WTC11 (cell line): Measurements from ENCODE around the gene PAMR1. TPM values are rescaled to one million over a fixed set of nuclear protein-coding genes. Genes with fewer than 3 reads are reported as not detected.

Experiments used
- ATAC-seq: fragments of 200-7000 bp; cut with Tn5 transposase; 2 replicates; pipeline ENCODE4 v1.10.0; 2021; ENCODE audit warnings: mild to moderate bottlenecking, moderate library complexity
- CTCF ChIA-PET: fragments of 300-600 bp; sonication (Branson Sonifier 250); formaldehyde crosslinking; loops from one replicate; lab custom pipeline; 2021; ENCODE audit warnings: antibody characterized with exemption; lab: Charles Lee
- POLR2A ChIA-PET: fragments of 350-600 bp; sonication (Branson Sonifier 250); formaldehyde crosslinking; loops from one replicate; lab custom pipeline; 2021; ENCODE audit warnings: antibody characterized with exemption; lab: Charles Lee
- DNase-seq: peaks from one replicate; pipeline ENCODE4 v3.0.0; 2021; ENCODE audit warnings: low spot score
- H3K27ac Mint-ChIP-seq: 2 replicates; pipeline ENCODE4 v1.8.0; 2021; ENCODE audit warnings: mixed read lengths
- H3K27me3 Mint-ChIP-seq: 2 replicates; pipeline ENCODE4 v1.8.0; 2021; ENCODE audit warnings: low read depth, mild to moderate bottlenecking, moderate library complexity, mixed read lengths
- H3K36me3 Mint-ChIP-seq: 2 replicates; pipeline ENCODE4 v1.8.0; 2021; ENCODE audit warnings: mixed read lengths
- H3K4me1 Mint-ChIP-seq: 2 replicates; pipeline ENCODE4 v1.8.0; 2022; ENCODE audit warnings: mixed read lengths
- H3K4me3 Mint-ChIP-seq: 2 replicates; pipeline ENCODE4 v1.8.0; 2021; ENCODE audit warnings: mild to moderate bottlenecking, moderate library complexity, mixed read lengths
- H3K9me3 Mint-ChIP-seq: 2 replicates; pipeline ENCODE4 v1.8.0; 2021; ENCODE audit warnings: mixed read lengths
- CBFB ChIP-seq: sonication (generic); formaldehyde crosslinking; IDR thresholded peaks from 2 replicates; pipeline ENCODE4 v1.8.1; 2022; ENCODE audit warnings: mild to moderate bottlenecking, low read depth, missing genetic modification reagents
- MYBL2 ChIP-seq: sonication (generic); formaldehyde crosslinking; IDR thresholded peaks from 2 replicates; pipeline ENCODE4 v1.8.1; 2023; ENCODE audit warnings: mild to moderate bottlenecking, moderate library complexity, missing genetic modification reagents
- NFYB ChIP-seq: sonication (generic); formaldehyde crosslinking; conservative IDR thresholded peaks from 2 replicates; pipeline ENCODE4 v1.8.0; 2022; ENCODE audit warnings: low read depth, missing genetic modification reagents
- NR2C2 ChIP-seq: sonication (generic); formaldehyde crosslinking; IDR thresholded peaks from 2 replicates; pipeline ENCODE4 v1.8.0; 2022; ENCODE audit warnings: mild to moderate bottlenecking, missing genetic modification reagents
- PRRX2 ChIP-seq: fragments of 250-450 bp; sonication (Bioruptor Pico); IDR thresholded peaks from 2 replicates; pipeline ENCODE4 v1.8.0; 2021; ENCODE audit warnings: mild to moderate bottlenecking
- SP1 ChIP-seq: sonication (generic); formaldehyde crosslinking; conservative IDR thresholded peaks from 2 replicates; pipeline ENCODE4 v1.8.1; 2022; ENCODE audit warnings: missing genetic modification reagents
- TEAD1 ChIP-seq: sonication (generic); formaldehyde crosslinking; IDR thresholded peaks from 2 replicates; pipeline ENCODE4 v1.8.0; 2022; ENCODE audit warnings: mild to moderate bottlenecking, missing genetic modification reagents
- ZBTB21 ChIP-seq: sonication (generic); formaldehyde crosslinking; IDR thresholded peaks from 2 replicates; pipeline ENCODE4 v1.8.1; 2023; ENCODE audit warnings: mild to moderate bottlenecking, missing genetic modification reagents, borderline replicate concordance
- ZNF138 ChIP-seq: sonication (generic); formaldehyde crosslinking; conservative IDR thresholded peaks from 2 replicates; pipeline ENCODE4 v1.8.1; 2022; ENCODE audit warnings: mild to moderate bottlenecking, moderate library complexity, missing genetic modification reagents
- ZNF219 ChIP-seq: sonication (generic); formaldehyde crosslinking; IDR thresholded peaks from 2 replicates; pipeline ENCODE4 v1.8.0; 2023; ENCODE audit warnings: missing genetic modification reagents, mild to moderate bottlenecking, borderline replicate concordance
- ZNF232 ChIP-seq: sonication (generic); formaldehyde crosslinking; IDR thresholded peaks from 2 replicates; pipeline ENCODE4 v1.8.0; 2022; ENCODE audit warnings: mild to moderate bottlenecking, missing genetic modification reagents
- ZNF263 ChIP-seq: sonication (generic); formaldehyde crosslinking; IDR thresholded peaks from 2 replicates; pipeline ENCODE4 v1.8.1; 2022; ENCODE audit warnings: low read depth, mild to moderate bottlenecking, moderate library complexity, missing genetic modification reagents
- ZNF423 ChIP-seq: fragments of 250-450 bp; sonication (Bioruptor Pico); IDR thresholded peaks from 2 replicates; pipeline ENCODE4 v2.1.2; 2022; ENCODE audit warnings: mild to moderate bottlenecking, moderate library complexity
- total RNA-seq: library from RNA; stranded (reverse); gene quantifications from 3 replicates; pipeline ENCODE4 v1.2.3, GENCODE V29; 2021
- TF ChIP-seq, protein P1 (sequence below): sonication (generic); formaldehyde crosslinking; IDR thresholded peaks from 2 replicates; pipeline ENCODE4 v1.8.0; 2022; ENCODE audit warnings: mild to moderate bottlenecking, missing genetic modification reagents
- TF ChIP-seq, protein P2 (sequence below): sonication (generic); formaldehyde crosslinking; IDR thresholded peaks from 2 replicates; pipeline ENCODE4 v1.8.1; 2023; ENCODE audit warnings: mild to moderate bottlenecking, missing genetic modification reagents
- TF ChIP-seq, protein P3 (sequence below): sonication (generic); formaldehyde crosslinking; IDR thresholded peaks from 2 replicates; pipeline ENCODE4 v1.8.0; 2023; ENCODE audit warnings: missing genetic modification reagents
- TF ChIP-seq, protein P4 (sequence below): fragments of 250-450 bp; sonication (Bioruptor Pico); IDR thresholded peaks from 2 replicates; pipeline ENCODE4 v1.9.0; 2021; ENCODE audit warnings: mild to moderate bottlenecking
- TF ChIP-seq, protein P5 (sequence below): sonication (generic); formaldehyde crosslinking; IDR thresholded peaks from 2 replicates; pipeline ENCODE4 v1.8.0; 2023; ENCODE audit warnings: missing genetic modification reagents, mild to moderate bottlenecking, borderline replicate concordance

The PAMR1 gene
- total RNA-seq, 1 experiment from 2014 or later: 3.2 TPM

DNA sequence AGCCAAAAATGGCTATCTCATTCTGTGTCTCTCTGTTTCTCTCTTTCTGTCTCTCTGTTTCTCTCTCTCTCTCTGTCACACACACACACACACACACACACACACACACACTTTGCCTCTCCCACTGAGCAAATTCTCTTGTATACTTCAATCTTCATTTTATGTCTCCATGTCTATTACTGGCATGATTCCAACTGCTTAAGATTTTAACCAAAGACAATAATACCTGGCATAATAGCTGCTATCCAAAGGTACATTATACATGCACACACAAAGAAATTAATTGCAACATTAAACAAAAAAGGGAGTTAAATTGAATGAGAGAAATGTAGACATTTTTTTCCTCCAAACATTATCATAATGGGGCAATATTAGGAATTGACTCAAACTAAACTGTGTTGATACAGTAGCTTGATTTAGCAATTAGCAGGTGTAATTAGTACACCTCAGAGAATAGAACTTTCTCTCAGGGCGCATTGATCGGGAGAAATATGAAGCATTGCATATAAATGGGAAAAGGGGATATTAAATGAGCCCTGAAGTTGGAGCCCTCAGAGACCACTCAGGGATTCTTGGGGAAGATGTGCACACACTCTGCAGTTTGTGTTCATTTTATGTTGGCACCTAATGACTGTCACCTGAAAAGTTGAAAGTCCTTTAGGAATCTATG, 88.7 kb downstream of the PAMR1 start:
- Mint-ChIP-seq H3K27me3 (peaks cover 28% of the 10 kb centered on the region), H3K27ac (no peak overlapping the region), H3K4me3 (no peak overlapping the region), H3K9me3 (no peaks in the 10 kb centered on the region), H3K36me3 (no peaks in the 10 kb centered on the region), H3K4me1 (no peaks in the 10 kb centered on the region)
- TF ChIP-seq TEAD1 (CRISPR knock-in tag) (no peak), ZNF423 (CRISPR knock-in tag) (no peak)
- ChIA-PET POLR2A (interaction anchor here (0.6 kb wide), 1 partner anchor 315 kb away, joined by 3 read pairs; no protein-coding TSS in a partner anchor), CTCF (no interaction called here)
- no peak for DNase-seq
- no peak for ATAC-seq

DNA sequence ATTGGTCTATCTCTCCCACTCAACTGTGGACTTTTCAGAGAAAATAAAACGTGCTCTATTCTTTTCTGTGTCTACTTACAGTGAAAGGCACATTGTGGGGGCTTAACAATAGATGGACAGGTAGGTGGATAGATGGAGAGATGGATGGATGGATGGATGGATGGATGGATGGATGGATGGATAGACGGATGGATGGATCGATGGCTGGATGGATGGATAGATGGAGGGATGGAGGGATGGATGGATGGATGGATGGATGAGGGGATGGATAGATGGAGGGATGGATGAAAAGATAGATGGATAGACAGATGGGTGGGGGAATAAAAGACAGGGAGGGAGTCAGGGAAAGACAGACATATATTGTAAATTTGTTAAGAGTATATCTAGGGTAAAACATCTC, 91.8 kb downstream of the PAMR1 start:
- Mint-ChIP-seq H3K9me3 (no peaks in the 10 kb centered on the region), H3K4me1 (no peaks in the 10 kb centered on the region), H3K36me3 (no peaks in the 10 kb centered on the region), H3K4me3 (no peak overlapping the region), H3K27ac (no peak overlapping the region), H3K27me3 (peaks cover 11% of the 10 kb centered on the region)
- DNase-seq (no peak), ATAC-seq (no peak)
- POLR2A ChIA-PET: no interaction called here
- CTCF ChIA-PET: no interaction called here
- no peak for TF ChIP-seq NFYB (CRISPR knock-in tag)

DNA sequence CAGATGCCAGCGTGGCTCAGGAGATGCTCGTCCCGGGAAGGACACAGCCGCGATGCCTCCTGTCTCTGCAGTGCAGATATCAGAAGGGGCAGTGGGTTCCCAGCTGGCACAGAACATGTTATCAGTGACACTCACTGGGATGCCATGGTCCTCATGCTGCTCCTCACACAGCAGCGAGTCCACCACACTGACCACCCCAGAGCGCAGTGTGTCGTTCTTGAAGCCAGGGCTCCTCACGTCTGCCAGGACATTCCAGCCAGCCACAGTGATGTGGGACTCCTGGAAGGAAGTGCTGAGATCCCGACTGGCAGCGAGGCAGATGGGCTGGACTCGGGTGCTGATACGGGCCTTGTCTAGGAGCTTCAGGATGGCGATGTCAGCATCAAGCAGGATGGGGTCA, 93.0 kb downstream of the PAMR1 start:
- Mint-ChIP-seq H3K4me3 (no peak overlapping the region), H3K9me3 (no peaks in the 10 kb centered on the region), H3K27ac (no peak overlapping the region), H3K4me1 (no peaks in the 10 kb centered on the region), H3K36me3 (no peaks in the 10 kb centered on the region), H3K27me3 (peaks cover 16% of the 10 kb centered on the region)
- no peak for TF ChIP-seq CBFB (CRISPR knock-in tag)
- no peak for TF ChIP-seq ZBTB21 (CRISPR knock-in tag)
- no peak for TF ChIP-seq PRRX2 (CRISPR knock-in tag)
- TF ChIP-seq ZNF138 (CRISPR knock-in tag): no peak
- TF ChIP-seq, protein P1, sequence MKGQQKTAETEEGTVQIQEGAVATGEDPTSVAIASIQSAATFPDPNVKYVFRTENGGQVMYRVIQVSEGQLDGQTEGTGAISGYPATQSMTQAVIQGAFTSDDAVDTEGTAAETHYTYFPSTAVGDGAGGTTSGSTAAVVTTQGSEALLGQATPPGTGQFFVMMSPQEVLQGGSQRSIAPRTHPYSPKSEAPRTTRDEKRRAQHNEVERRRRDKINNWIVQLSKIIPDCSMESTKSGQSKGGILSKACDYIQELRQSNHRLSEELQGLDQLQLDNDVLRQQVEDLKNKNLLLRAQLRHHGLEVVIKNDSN (CRISPR knock-in tag): no peak
- TF ChIP-seq, protein P2, sequence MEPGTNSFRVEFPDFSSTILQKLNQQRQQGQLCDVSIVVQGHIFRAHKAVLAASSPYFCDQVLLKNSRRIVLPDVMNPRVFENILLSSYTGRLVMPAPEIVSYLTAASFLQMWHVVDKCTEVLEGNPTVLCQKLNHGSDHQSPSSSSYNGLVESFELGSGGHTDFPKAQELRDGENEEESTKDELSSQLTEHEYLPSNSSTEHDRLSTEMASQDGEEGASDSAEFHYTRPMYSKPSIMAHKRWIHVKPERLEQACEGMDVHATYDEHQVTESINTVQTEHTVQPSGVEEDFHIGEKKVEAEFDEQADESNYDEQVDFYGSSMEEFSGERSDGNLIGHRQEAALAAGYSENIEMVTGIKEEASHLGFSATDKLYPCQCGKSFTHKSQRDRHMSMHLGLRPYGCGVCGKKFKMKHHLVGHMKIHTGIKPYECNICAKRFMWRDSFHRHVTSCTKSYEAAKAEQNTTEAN: no peak
- no peak for TF ChIP-seq ZNF263 (CRISPR knock-in tag)
- TF ChIP-seq, protein P3, sequence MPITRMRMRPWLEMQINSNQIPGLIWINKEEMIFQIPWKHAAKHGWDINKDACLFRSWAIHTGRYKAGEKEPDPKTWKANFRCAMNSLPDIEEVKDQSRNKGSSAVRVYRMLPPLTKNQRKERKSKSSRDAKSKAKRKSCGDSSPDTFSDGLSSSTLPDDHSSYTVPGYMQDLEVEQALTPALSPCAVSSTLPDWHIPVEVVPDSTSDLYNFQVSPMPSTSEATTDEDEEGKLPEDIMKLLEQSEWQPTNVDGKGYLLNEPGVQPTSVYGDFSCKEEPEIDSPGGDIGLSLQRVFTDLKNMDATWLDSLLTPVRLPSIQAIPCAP (CRISPR knock-in tag): no peak
- no peak for TF ChIP-seq SP1 (CRISPR knock-in tag)
- ATAC-seq: no peak
- no peak for DNase-seq
- CTCF ChIA-PET: no interaction called here
- POLR2A ChIA-PET: no interaction called here

DNA sequence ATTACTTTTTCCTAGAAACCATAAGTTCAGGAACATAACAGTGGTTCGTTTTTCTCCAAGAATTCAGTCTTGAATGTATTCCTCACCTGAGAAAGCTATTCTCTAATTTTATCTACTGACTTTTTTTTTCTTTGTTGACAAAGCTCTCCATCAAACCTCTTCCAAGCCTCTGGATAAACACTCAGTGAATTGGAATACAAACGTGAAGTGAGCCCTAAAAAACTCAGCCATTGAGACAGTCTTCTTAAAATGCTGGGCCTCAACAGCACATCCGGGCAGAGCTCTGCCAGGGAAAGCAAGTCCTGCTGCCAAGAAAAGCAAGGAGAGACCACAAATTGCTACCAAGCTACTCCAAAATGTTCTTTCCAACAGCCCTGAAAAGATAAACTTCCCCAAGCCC, 98.3 kb downstream of the PAMR1 start:
- ChIA-PET POLR2A (no interaction called here), CTCF (no interaction called here)
- Mint-ChIP-seq H3K4me3 (no peak overlapping the region), H3K27ac (no peak overlapping the region), H3K36me3 (no peaks in the 10 kb centered on the region), H3K27me3 (peaks cover 65% of the 10 kb centered on the region), H3K9me3 (no peaks in the 10 kb centered on the region), H3K4me1 (no peaks in the 10 kb centered on the region)
- DNase-seq: no peak
- ATAC-seq: no peak
- TF ChIP-seq CBFB (CRISPR knock-in tag) (no peak), ZNF219 (no peak), ZNF232 (CRISPR knock-in tag) (no peak), ZNF138 (CRISPR knock-in tag) (no peak), NR2C2 (CRISPR knock-in tag) (no peak), MYBL2 (CRISPR knock-in tag) (no peak)
- TF ChIP-seq, protein P4, sequence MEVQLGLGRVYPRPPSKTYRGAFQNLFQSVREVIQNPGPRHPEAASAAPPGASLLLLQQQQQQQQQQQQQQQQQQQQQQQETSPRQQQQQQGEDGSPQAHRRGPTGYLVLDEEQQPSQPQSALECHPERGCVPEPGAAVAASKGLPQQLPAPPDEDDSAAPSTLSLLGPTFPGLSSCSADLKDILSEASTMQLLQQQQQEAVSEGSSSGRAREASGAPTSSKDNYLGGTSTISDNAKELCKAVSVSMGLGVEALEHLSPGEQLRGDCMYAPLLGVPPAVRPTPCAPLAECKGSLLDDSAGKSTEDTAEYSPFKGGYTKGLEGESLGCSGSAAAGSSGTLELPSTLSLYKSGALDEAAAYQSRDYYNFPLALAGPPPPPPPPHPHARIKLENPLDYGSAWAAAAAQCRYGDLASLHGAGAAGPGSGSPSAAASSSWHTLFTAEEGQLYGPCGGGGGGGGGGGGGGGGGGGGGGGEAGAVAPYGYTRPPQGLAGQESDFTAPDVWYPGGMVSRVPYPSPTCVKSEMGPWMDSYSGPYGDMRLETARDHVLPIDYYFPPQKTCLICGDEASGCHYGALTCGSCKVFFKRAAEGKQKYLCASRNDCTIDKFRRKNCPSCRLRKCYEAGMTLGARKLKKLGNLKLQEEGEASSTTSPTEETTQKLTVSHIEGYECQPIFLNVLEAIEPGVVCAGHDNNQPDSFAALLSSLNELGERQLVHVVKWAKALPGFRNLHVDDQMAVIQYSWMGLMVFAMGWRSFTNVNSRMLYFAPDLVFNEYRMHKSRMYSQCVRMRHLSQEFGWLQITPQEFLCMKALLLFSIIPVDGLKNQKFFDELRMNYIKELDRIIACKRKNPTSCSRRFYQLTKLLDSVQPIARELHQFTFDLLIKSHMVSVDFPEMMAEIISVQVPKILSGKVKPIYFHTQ (CRISPR knock-in tag): no peak
- TF ChIP-seq, protein P5, sequence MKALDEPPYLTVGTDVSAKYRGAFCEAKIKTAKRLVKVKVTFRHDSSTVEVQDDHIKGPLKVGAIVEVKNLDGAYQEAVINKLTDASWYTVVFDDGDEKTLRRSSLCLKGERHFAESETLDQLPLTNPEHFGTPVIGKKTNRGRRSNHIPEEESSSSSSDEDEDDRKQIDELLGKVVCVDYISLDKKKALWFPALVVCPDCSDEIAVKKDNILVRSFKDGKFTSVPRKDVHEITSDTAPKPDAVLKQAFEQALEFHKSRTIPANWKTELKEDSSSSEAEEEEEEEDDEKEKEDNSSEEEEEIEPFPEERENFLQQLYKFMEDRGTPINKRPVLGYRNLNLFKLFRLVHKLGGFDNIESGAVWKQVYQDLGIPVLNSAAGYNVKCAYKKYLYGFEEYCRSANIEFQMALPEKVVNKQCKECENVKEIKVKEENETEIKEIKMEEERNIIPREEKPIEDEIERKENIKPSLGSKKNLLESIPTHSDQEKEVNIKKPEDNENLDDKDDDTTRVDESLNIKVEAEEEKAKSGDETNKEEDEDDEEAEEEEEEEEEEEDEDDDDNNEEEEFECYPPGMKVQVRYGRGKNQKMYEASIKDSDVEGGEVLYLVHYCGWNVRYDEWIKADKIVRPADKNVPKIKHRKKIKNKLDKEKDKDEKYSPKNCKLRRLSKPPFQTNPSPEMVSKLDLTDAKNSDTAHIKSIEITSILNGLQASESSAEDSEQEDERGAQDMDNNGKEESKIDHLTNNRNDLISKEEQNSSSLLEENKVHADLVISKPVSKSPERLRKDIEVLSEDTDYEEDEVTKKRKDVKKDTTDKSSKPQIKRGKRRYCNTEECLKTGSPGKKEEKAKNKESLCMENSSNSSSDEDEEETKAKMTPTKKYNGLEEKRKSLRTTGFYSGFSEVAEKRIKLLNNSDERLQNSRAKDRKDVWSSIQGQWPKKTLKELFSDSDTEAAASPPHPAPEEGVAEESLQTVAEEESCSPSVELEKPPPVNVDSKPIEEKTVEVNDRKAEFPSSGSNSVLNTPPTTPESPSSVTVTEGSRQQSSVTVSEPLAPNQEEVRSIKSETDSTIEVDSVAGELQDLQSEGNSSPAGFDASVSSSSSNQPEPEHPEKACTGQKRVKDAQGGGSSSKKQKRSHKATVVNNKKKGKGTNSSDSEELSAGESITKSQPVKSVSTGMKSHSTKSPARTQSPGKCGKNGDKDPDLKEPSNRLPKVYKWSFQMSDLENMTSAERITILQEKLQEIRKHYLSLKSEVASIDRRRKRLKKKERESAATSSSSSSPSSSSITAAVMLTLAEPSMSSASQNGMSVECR (CRISPR knock-in tag): no peak
- TF ChIP-seq, protein P3 (CRISPR knock-in tag): no peak
